ENCODE measurements around the gene ZNRF2. TPM values are rescaled to one million over a fixed set of nuclear protein-coding genes. Genes with fewer than 3 reads are reported as not detected.
A peak's percentile ranks its signal among the peaks of the same experiment; 100 is the strongest.

Gene ZNRF2
- total RNA-seq, 2 experiments from 2014 or later: 15.1 to 15.2 TPM

GRCh38 chr7:30266686-30267085 lies 17.7 kb upstream of the ZNRF2 start:
- Mint-ChIP-seq H3K4me3 (no peak overlapping the region), H3K36me3 (ENCODE audit: low read depth) (no peaks in the 10 kb centered on the region), H3K9me3 (ENCODE audit: insufficient read depth) (no peaks in the 10 kb centered on the region), H3K4me1 (ENCODE audit: low read depth) (no peaks in the 10 kb centered on the region), H3K27ac (no peak overlapping the region), H3K27me3 (ENCODE audit: low read depth) (peaks cover 15% of the 10 kb centered on the region)
- ChIA-PET POLR2A (no interaction called here), CTCF (no interaction called here)
- no peak for DNase-seq
- no peak for ATAC-seq

GRCh38 chr7:30268586-30268985 lies 15.8 kb upstream of the ZNRF2 start:
- ATAC-seq (no peak), DNase-seq (no peak)
- no peaks in the 10 kb centered on the region for H3K9me3 Mint-ChIP-seq (ENCODE audit: insufficient read depth)
- no peaks in the 10 kb centered on the region for H3K4me1 Mint-ChIP-seq (ENCODE audit: low read depth)
- ChIA-PET POLR2A (no interaction called here), CTCF (interaction anchor here (1.0 kb wide), 1 partner anchor 10 kb away, joined by 3 read pairs; no protein-coding TSS in a partner anchor)
- no peaks in the 10 kb centered on the region for H3K36me3 Mint-ChIP-seq (ENCODE audit: low read depth)
- no peak overlapping the region for H3K4me3 Mint-ChIP-seq
- H3K27me3 Mint-ChIP-seq (ENCODE audit: low read depth): peaks cover 11% of the 10 kb centered on the region
- H3K27ac Mint-ChIP-seq: no peak overlapping the region

- H3K27ac Mint-ChIP-seq: no peak overlapping the region
- no peaks in the 10 kb centered on the region for H3K9me3 Mint-ChIP-seq (ENCODE audit: insufficient read depth)
- H3K4me1 Mint-ChIP-seq (ENCODE audit: low read depth): no peaks in the 10 kb centered on the region
- POLR2A ChIA-PET: no interaction called here
- DNase-seq (no peak), ATAC-seq (no peak)
- H3K27me3 Mint-ChIP-seq (ENCODE audit: low read depth): peaks cover 8% of the 10 kb centered on the region
- CTCF ChIA-PET: interaction anchor here (0.6 to 1.0 kb wide), 3 partner anchors 9 to 300 kb away, joined by 3 to 5 read pairs (median 3); no protein-coding TSS in a partner anchor
- H3K4me3 Mint-ChIP-seq: no peak overlapping the region
- no peaks in the 10 kb centered on the region for H3K36me3 Mint-ChIP-seq (ENCODE audit: low read depth)
Observed at GRCh38 chr7:30269490-30269889, 14.9 kb upstream of the ZNRF2 start.

GRCh38 chr7:30270921-30271320 lies 13.5 kb upstream of the ZNRF2 start:
- POLR2A ChIA-PET: no interaction called here
- H3K36me3 Mint-ChIP-seq (ENCODE audit: low read depth): no peaks in the 10 kb centered on the region
- no peaks in the 10 kb centered on the region for H3K4me1 Mint-ChIP-seq (ENCODE audit: low read depth)
- no peak overlapping the region for H3K4me3 Mint-ChIP-seq
- no peaks in the 10 kb centered on the region for H3K9me3 Mint-ChIP-seq (ENCODE audit: insufficient read depth)
- H3K27me3 Mint-ChIP-seq (ENCODE audit: low read depth): peaks cover 2% of the 10 kb centered on the region
- CTCF ChIA-PET: interaction anchor here (1.2 kb wide), 1 partner anchor 81 kb away, joined by 3 read pairs; no protein-coding TSS in a partner anchor
- ATAC-seq (no peak), DNase-seq (no peak)
- H3K27ac Mint-ChIP-seq: no peak overlapping the region

- H3K4me3 Mint-ChIP-seq: no peak overlapping the region
- no peaks in the 10 kb centered on the region for H3K36me3 Mint-ChIP-seq (ENCODE audit: low read depth)
- H3K27ac Mint-ChIP-seq: no peak overlapping the region
- ChIA-PET POLR2A (no interaction called here), CTCF (interaction anchor here (1.1 to 1.2 kb wide), 2 partner anchors 80 to 140 kb away, joined by 3 read pairs; no protein-coding TSS in a partner anchor)
- ATAC-seq: no peak
- H3K4me1 Mint-ChIP-seq (ENCODE audit: low read depth): no peaks in the 10 kb centered on the region
- H3K27me3 Mint-ChIP-seq (ENCODE audit: low read depth): peaks cover 2% of the 10 kb centered on the region
- DNase-seq: no peak
- H3K9me3 Mint-ChIP-seq (ENCODE audit: insufficient read depth): no peaks in the 10 kb centered on the region
Observed at GRCh38 chr7:30272126-30272525, 12.3 kb upstream of the ZNRF2 start.

- Mint-ChIP-seq H3K4me1 (ENCODE audit: low read depth) (no peaks in the 10 kb centered on the region), H3K27ac (no peak overlapping the region), H3K4me3 (no peak overlapping the region), H3K9me3 (ENCODE audit: insufficient read depth) (no peaks in the 10 kb centered on the region), H3K36me3 (ENCODE audit: low read depth) (no peaks in the 10 kb centered on the region), H3K27me3 (ENCODE audit: low read depth) (peaks cover 2% of the 10 kb centered on the region)
- ChIA-PET POLR2A (no interaction called here), CTCF (interaction anchor here (0.6 to 7.9 kb wide), 3 partner anchors 114 to 291 kb away, joined by 3 to 74 read pairs (median 3); no protein-coding TSS in a partner anchor)
- DNase-seq: no peak
- ATAC-seq: no peak
Observed at GRCh38 chr7:30273552-30273951, 10.8 kb upstream of the ZNRF2 start.

GRCh38 chr7:30274641-30275040 lies 9.8 kb upstream of the ZNRF2 start:
- CTCF ChIA-PET: interaction anchor here (1.3 to 7.9 kb wide), 8 partner anchors 10 to 290 kb away, joined by 3 to 135 read pairs (median 8); no protein-coding TSS in a partner anchor
- no peak overlapping the region for H3K27ac Mint-ChIP-seq

GRCh38 chr7:30276203-30276900 lies 8.0 kb upstream of the ZNRF2 start:
- ChIA-PET POLR2A (no interaction called here), CTCF (interaction anchor here (0.6 to 7.9 kb wide), 44 partner anchors 12 to 464 kb away, joined by 3 to 135 read pairs (median 4); no protein-coding TSS in a partner anchor)
- Mint-ChIP-seq H3K27me3 (ENCODE audit: low read depth) (no peaks in the 10 kb centered on the region), H3K9me3 (ENCODE audit: insufficient read depth) (no peaks in the 10 kb centered on the region), H3K4me3 (no peak overlapping the region), H3K27ac (no peak overlapping the region), H3K4me1 (ENCODE audit: low read depth) (peaks cover 6% of the 10 kb centered on the region), H3K36me3 (ENCODE audit: low read depth) (no peaks in the 10 kb centered on the region)
- ATAC-seq (peak; percentile 73), DNase-seq (peak; percentile 65)

More at GRCh38 chr7:30274641-30275040, 9.8 kb upstream of the ZNRF2 start:
- no peak for ATAC-seq
- no peaks in the 10 kb centered on the region for H3K36me3 Mint-ChIP-seq (ENCODE audit: low read depth)
- no peak overlapping the region for H3K4me3 Mint-ChIP-seq
- H3K4me1 Mint-ChIP-seq (ENCODE audit: low read depth): peaks cover 6% of the 10 kb centered on the region
- H3K27me3 Mint-ChIP-seq (ENCODE audit: low read depth): peaks cover 2% of the 10 kb centered on the region
- no peaks in the 10 kb centered on the region for H3K9me3 Mint-ChIP-seq (ENCODE audit: insufficient read depth)
- POLR2A ChIA-PET: no interaction called here
- DNase-seq: no peak

GRCh38 chr7:30278376-30278775 lies 6.0 kb upstream of the ZNRF2 start:
- no peak for ATAC-seq
- peaks cover 9% of the 10 kb centered on the region for H3K4me1 Mint-ChIP-seq (ENCODE audit: low read depth)
- DNase-seq: no peak
- H3K27me3 Mint-ChIP-seq (ENCODE audit: low read depth): no peaks in the 10 kb centered on the region
- no peaks in the 10 kb centered on the region for H3K9me3 Mint-ChIP-seq (ENCODE audit: insufficient read depth)
- ChIA-PET POLR2A (no interaction called here), CTCF (interaction anchor here (0.9 to 7.9 kb wide), 9 partner anchors 9 to 286 kb away, joined by 3 to 135 read pairs (median 8); no protein-coding TSS in a partner anchor)
- no peak overlapping the region for H3K4me3 Mint-ChIP-seq
- no peaks in the 10 kb centered on the region for H3K36me3 Mint-ChIP-seq (ENCODE audit: low read depth)
- no peak overlapping the region for H3K27ac Mint-ChIP-seq

- Mint-ChIP-seq H3K9me3 (ENCODE audit: insufficient read depth) (no peaks in the 10 kb centered on the region), H3K36me3 (ENCODE audit: low read depth) (no peaks in the 10 kb centered on the region), H3K4me1 (ENCODE audit: low read depth) (peaks cover 13% of the 10 kb centered on the region), H3K4me3 (no peak overlapping the region), H3K27me3 (ENCODE audit: low read depth) (no peaks in the 10 kb centered on the region), H3K27ac (no peak overlapping the region)
- ATAC-seq (no peak), DNase-seq (no peak)
- CTCF ChIA-PET: interaction anchor here (1.1 to 7.9 kb wide), 10 partner anchors 10 to 285 kb away, joined by 3 to 135 read pairs (median 6); no protein-coding TSS in a partner anchor
- POLR2A ChIA-PET: no interaction called here
Observed at GRCh38 chr7:30278849-30279652, 5.3 kb upstream of the ZNRF2 start.

GRCh38 chr7:30279653-30279904 lies 4.8 kb upstream of the ZNRF2 start:
- no peak for DNase-seq
- Mint-ChIP-seq H3K9me3 (ENCODE audit: insufficient read depth) (no peaks in the 10 kb centered on the region), H3K4me1 (ENCODE audit: low read depth) (peaks cover 15% of the 10 kb centered on the region), H3K27me3 (ENCODE audit: low read depth) (no peaks in the 10 kb centered on the region), H3K4me3 (no peak overlapping the region), H3K36me3 (ENCODE audit: low read depth) (no peaks in the 10 kb centered on the region), H3K27ac (no peak overlapping the region)
- no peak for ATAC-seq
- ChIA-PET CTCF (interaction anchor here (1.5 to 7.9 kb wide), 5 partner anchors 72 to 285 kb away, joined by 3 to 135 read pairs (median 35); no protein-coding TSS in a partner anchor), POLR2A (no interaction called here)

GRCh38 chr7:30280631-30281030 lies 3.8 kb upstream of the ZNRF2 start:
- H3K4me3 Mint-ChIP-seq: no peak overlapping the region
- H3K27me3 Mint-ChIP-seq (ENCODE audit: low read depth): no peaks in the 10 kb centered on the region
- CTCF ChIA-PET: interaction anchor here (7.3 to 7.9 kb wide), 2 partner anchors 71 to 284 kb away, joined by 74 to 135 read pairs; no protein-coding TSS in a partner anchor

More at GRCh38 chr7:30280631-30281030, 3.8 kb upstream of the ZNRF2 start:
- Mint-ChIP-seq H3K36me3 (ENCODE audit: low read depth) (no peaks in the 10 kb centered on the region), H3K9me3 (ENCODE audit: insufficient read depth) (no peaks in the 10 kb centered on the region), H3K4me1 (ENCODE audit: low read depth) (peaks cover 15% of the 10 kb centered on the region), H3K27ac (no peak overlapping the region)
- ATAC-seq (no peak), DNase-seq (no peak)
- POLR2A ChIA-PET: no interaction called here

Data from activated CD8-positive, alpha-beta T cell treated with anti-CD3 and anti-CD28 coated beads, Interleukin-2, amount 10 ng/mL, durations not matched to agents 7 days and 5 days (primary cell).